ENCODE data around the gene CAV3. TPM values are rescaled to one million over a fixed set of nuclear protein-coding genes. Genes with fewer than 3 reads are reported as not detected.
"Not testable (repeated sequence)": the region's sequence is repeated elsewhere in the genome, so short reads cannot be mapped to it uniquely, and the experiment has no call there.

The CAV3 gene
- total RNA-seq, result not detected

GRCh38 chr3:8733332-8734094 lies at the start of gene CAV3:
TSS of gene CAV3 (plus strand) at chr3:8733802. CDS start at chr3:8733877, 75 bp downstream.
- TF ChIP-seq POLR2A (IDR thresholded peaks at IDR 0.05) (no peak), POLR2AphosphoS5 (IDR thresholded peaks at IDR 0.05) (no peak), CTCF (IDR thresholded peaks at IDR 0.05) (no peak)
- no peak for DNase-seq (ENCODE audit: low spot score in 2 of 2)
- Histone ChIP-seq H3K4me3 (no peak within 1 kb of the TSS), H3K27me3 (no peaks in the 10 kb centered on the region), H3K4me1 (no peaks in the 10 kb centered on the region), H3K36me3 (no peaks in the 10 kb centered on the region), H3K27ac (no peak within 1 kb of the TSS), H3K9me3 (no peaks in the 10 kb centered on the region)
- intact Hi-C loops (cut with DNase I; ENCODE audit: low total_unique reads), result no loop called here

GRCh38 chr3:8684992-8685391 lies 48.6 kb upstream of the CAV3 start:
- intact Hi-C loops (cut with DNase I; ENCODE audit: low total_unique reads); H3K4me3 ChIP-seq; H3K4me1 ChIP-seq; H3K9me3 ChIP-seq; DNase-seq (ENCODE audit: low spot score in 2 of 2); H3K36me3 ChIP-seq; H3K27ac ChIP-seq; H3K27me3 ChIP-seq: not testable (repeated sequence)

GRCh38 chr3:8691295-8691694 lies 42.3 kb upstream of the CAV3 start:
- H3K4me3 ChIP-seq; H3K4me1 ChIP-seq; intact Hi-C loops (cut with DNase I; ENCODE audit: low total_unique reads); H3K27ac ChIP-seq; H3K36me3 ChIP-seq; H3K9me3 ChIP-seq; DNase-seq (ENCODE audit: low spot score in 2 of 2); H3K27me3 ChIP-seq: not testable (repeated sequence)

- no peak overlapping the region for H3K4me3 ChIP-seq
- H3K36me3 ChIP-seq, result no peaks in the 10 kb centered on the region
- peaks cover 0 to 8% of the 10 kb centered on the region in 2 donors for H3K9me3 ChIP-seq
- intact Hi-C loops (cut with DNase I; ENCODE audit: low total_unique reads), result no loop called here
- no peak for DNase-seq (ENCODE audit: low spot score in 2 of 2)
- TF ChIP-seq POLR2AphosphoS5 (IDR thresholded peaks at IDR 0.05) (no peak), CTCF (IDR thresholded peaks at IDR 0.05) (no peak), POLR2A (IDR thresholded peaks at IDR 0.05) (no peak)
- no peaks in the 10 kb centered on the region for H3K27me3 ChIP-seq
- H3K4me1 ChIP-seq, result no peaks in the 10 kb centered on the region
- H3K27ac ChIP-seq, result no peak overlapping the region
These were observed 31.0 kb upstream of the CAV3 start for GRCh38 chr3:8702560-8702959.

GRCh38 chr3:8705575-8705974 lies 28.0 kb upstream of the CAV3 start:
- no peaks in the 10 kb centered on the region for H3K36me3 ChIP-seq
- intact Hi-C loops (cut with DNase I; ENCODE audit: low total_unique reads), result no loop called here
- DNase-seq (ENCODE audit: low spot score in 2 of 2), result no peak

More at GRCh38 chr3:8705575-8705974, 28.0 kb upstream of the CAV3 start:
- TF ChIP-seq CTCF (IDR thresholded peaks at IDR 0.05), result no peak
- no peak for TF ChIP-seq POLR2AphosphoS5 (IDR thresholded peaks at IDR 0.05)
- TF ChIP-seq POLR2A (IDR thresholded peaks at IDR 0.05), result no peak
- Histone ChIP-seq H3K27me3 (no peaks in the 10 kb centered on the region), H3K4me3 (no peak overlapping the region), H3K4me1 (no peaks in the 10 kb centered on the region), H3K27ac (no peak overlapping the region), H3K9me3 (no peaks in the 10 kb centered on the region)

All from breast epithelium (tissue), 4 donors.